B cell (primary cell): ENCODE results near the gene PVALEF.
"Not testable (repeated sequence)": the region's sequence is repeated elsewhere in the genome, so short reads cannot be mapped to it uniquely, and the experiment has no call there.

Source experiments
- CTCF ChIP-seq: fragments of 200-600 bp; IDR thresholded peaks from one replicate; pipeline ENCODE4 v1.8.0; 2022; ENCODE audit warnings: antibody characterized with exemption, mild to moderate bottlenecking
- EZH2 ChIP-seq: IDR thresholded peaks from 2 replicates; pipeline ENCODE4 v1.6.1; 2012; ENCODE audit warnings: borderline replicate concordance, low read depth, mild to moderate bottlenecking, moderate library complexity, low read length; ENCODE audit not compliant: insufficient read depth, poor library complexity, severe bottlenecking

GRCh38 chr17:81154016-81154415, 11.3 kb upstream of the PVALEF start:
- not testable (repeated sequence) for TF ChIP-seq CTCF, EZH2
